ENCODE measurements around the gene GTF3C1. TPM values are rescaled to one million over a fixed set of nuclear protein-coding genes. Genes with fewer than 3 reads are reported as not detected.

The GTF3C1 gene
- total and polyA plus RNA-seq, 2 donors (not counting 1 experiment from before 2014, with no cell fraction given): 31.2 to 49.6 TPM

GRCh38 chr16:27538528-27538927, 11.2 kb downstream of the GTF3C1 start:
- Mint-ChIP-seq H3K27me3 (no peaks in the 10 kb centered on the region), H3K9me3 (ENCODE audit: insufficient read depth) (no peaks in the 10 kb centered on the region), H3K4me1 (no peaks in the 10 kb centered on the region), H3K4me3 (no peak overlapping the region), H3K27ac (peak overlapping the region; percentile 20)
- H3K4me1 ChIP-seq (ENCODE audit: control insufficient read depth in 2 of 2, insufficient read depth in 2 of 2, low read length in 2 of 2): no peaks in the 10 kb centered on the region
- no peaks in the 10 kb centered on the region for H4K20me1 ChIP-seq (ENCODE audit: control insufficient read depth, insufficient read depth, low read length, poor library complexity, severe bottlenecking)
- WGBS (ENCODE audit: insufficient coverage): 78% methylated on average over 4 of the region's 5 CpGs
- POLR2A ChIA-PET: interaction anchor here (0.6 kb wide), 1 partner anchor 12 kb away, joined by 4 read pairs; the partner anchor contains the start of gene KATNIP
- CTCF ChIA-PET: no interaction called here
- no peak overlapping the region for H3K9ac ChIP-seq (ENCODE audit: low read length)
- no peak for ATAC-seq (ENCODE audit: low read depth)
- TF ChIP-seq EZH2 (IDR thresholded peaks at IDR 0.05; ENCODE audit: borderline replicate concordance, insufficient read depth, low read depth, low read length, poor library complexity, severe bottlenecking): no peak
- no peak for TF ChIP-seq CTCF (IDR thresholded peaks at IDR 0.05)
- no peak overlapping the region for H3K27ac ChIP-seq (ENCODE audit: low read length in 2 of 2)
- no peak overlapping the region for H3K4me3 ChIP-seq (ENCODE audit: control extremely low read depth in 1 of 5, extremely low read depth in 1 of 5, insufficient read depth in 1 of 5, low read depth in 2 of 5, low read length in 4 of 5)
- H3K9me3 ChIP-seq (ENCODE audit: control extremely low read depth in 1 of 3, control insufficient read depth in 2 of 3, insufficient read depth in 1 of 3, low read length in 2 of 3): peaks cover 0 to 3% (median 0%) of the 10 kb centered on the region in 3 donors
- H3K4me2 ChIP-seq (replicated peaks; ENCODE audit: low read depth, low read length, poor library complexity, severe bottlenecking): no peak overlapping the region
- H2AFZ ChIP-seq (ENCODE audit: insufficient read depth, low read depth, low read length, poor library complexity, severe bottlenecking): no peak overlapping the region
- H3K79me2 ChIP-seq (ENCODE audit: control insufficient read depth, insufficient read depth, low read length): peaks cover 8% of the 10 kb centered on the region
- intact Hi-C loops (cut with micrococcal nuclease): no loop called here
- peaks cover 4 to 68% of the 10 kb centered on the region in 2 experiments for H3K36me3 ChIP-seq (replicated peaks in 1 of 2; ENCODE audit: control extremely low read depth in 1 of 2, control insufficient read depth in 1 of 2, extremely low read depth in 1 of 2, insufficient read depth in 2 of 2, low read length in 1 of 2)
- no peaks in the 10 kb centered on the region for H3K27me3 ChIP-seq (replicated peaks in 1 of 4; ENCODE audit: control extremely low read depth in 1 of 4, control insufficient read depth in 3 of 4, insufficient read depth in 4 of 4, low read length in 3 of 4)
- no peak for DNase-seq

- no peak overlapping the region for H2AFZ ChIP-seq (ENCODE audit: insufficient read depth, low read depth, low read length, poor library complexity, severe bottlenecking)
- H3K4me1 ChIP-seq (ENCODE audit: control insufficient read depth in 2 of 2, insufficient read depth in 2 of 2, low read length in 2 of 2): no peaks in the 10 kb centered on the region
- no peak for DNase-seq
- POLR2A ChIA-PET: interaction anchor here (0.5 kb wide), 1 partner anchor 681 kb away, joined by 3 read pairs; no protein-coding TSS in a partner anchor
- intact Hi-C loops (cut with micrococcal nuclease): no loop called here
- H3K9me3 ChIP-seq (ENCODE audit: control extremely low read depth in 1 of 3, control insufficient read depth in 2 of 3, insufficient read depth in 1 of 3, low read length in 2 of 3): no peaks in the 10 kb centered on the region
- no peak overlapping the region for H3K4me3 Mint-ChIP-seq
- peaks cover 3 to 66% of the 10 kb centered on the region in 2 experiments for H3K36me3 ChIP-seq (replicated peaks in 1 of 2; ENCODE audit: control extremely low read depth in 1 of 2, control insufficient read depth in 1 of 2, extremely low read depth in 1 of 2, insufficient read depth in 2 of 2, low read length in 1 of 2)
- CTCF ChIA-PET: no interaction called here
- no peaks in the 10 kb centered on the region for H3K27me3 ChIP-seq (replicated peaks in 1 of 4; ENCODE audit: control extremely low read depth in 1 of 4, control insufficient read depth in 3 of 4, insufficient read depth in 4 of 4, low read length in 3 of 4)
- no peak overlapping the region for H3K4me3 ChIP-seq (ENCODE audit: control extremely low read depth in 1 of 5, extremely low read depth in 1 of 5, insufficient read depth in 1 of 5, low read depth in 2 of 5, low read length in 4 of 5)
- no peak for ATAC-seq (ENCODE audit: low read depth)
- H3K4me1 Mint-ChIP-seq: no peaks in the 10 kb centered on the region
- no peak overlapping the region for H3K27ac ChIP-seq (ENCODE audit: low read length in 2 of 2)
- no peaks in the 10 kb centered on the region for H3K9me3 Mint-ChIP-seq (ENCODE audit: insufficient read depth)
- no peak overlapping the region for H3K4me2 ChIP-seq (replicated peaks; ENCODE audit: low read depth, low read length, poor library complexity, severe bottlenecking)
- H3K27ac Mint-ChIP-seq: no peak overlapping the region
- no peaks in the 10 kb centered on the region for H4K20me1 ChIP-seq (ENCODE audit: control insufficient read depth, insufficient read depth, low read length, poor library complexity, severe bottlenecking)
- no peaks in the 10 kb centered on the region for H3K27me3 Mint-ChIP-seq
- TF ChIP-seq CTCF (IDR thresholded peaks at IDR 0.05) (no peak), EZH2 (IDR thresholded peaks at IDR 0.05; ENCODE audit: borderline replicate concordance, insufficient read depth, low read depth, low read length, poor library complexity, severe bottlenecking) (no peak)
- H3K79me2 ChIP-seq (ENCODE audit: control insufficient read depth, insufficient read depth, low read length): no peaks in the 10 kb centered on the region
- WGBS (ENCODE audit: insufficient coverage): 100% methylated on average over 1 of the region's 4 CpGs
- H3K9ac ChIP-seq (ENCODE audit: low read length): no peak overlapping the region
Measured at GRCh38 chr16:27534256-27534655, 15.5 kb downstream of the GTF3C1 start.
